HG02610 (cell line): ENCODE data around the gene TBC1D30.

Experiments used
- ATAC-seq: cut with Tn5 transposase; IDR thresholded peaks from one replicate; pipeline ENCODE4 v1.9.1; 2021; ENCODE audit warnings: mild to moderate bottlenecking, moderate library complexity; ENCODE audit not compliant: unreplicated experiment

The TBC1D30 gene

GRCh38 chr12:64858882-64859605, 34.6 kb downstream of the TBC1D30 start:
- ATAC-seq = no peak

GRCh38 chr12:64860446-64860998, 36.1 kb downstream of the TBC1D30 start:
- no peak for ATAC-seq

DNA sequence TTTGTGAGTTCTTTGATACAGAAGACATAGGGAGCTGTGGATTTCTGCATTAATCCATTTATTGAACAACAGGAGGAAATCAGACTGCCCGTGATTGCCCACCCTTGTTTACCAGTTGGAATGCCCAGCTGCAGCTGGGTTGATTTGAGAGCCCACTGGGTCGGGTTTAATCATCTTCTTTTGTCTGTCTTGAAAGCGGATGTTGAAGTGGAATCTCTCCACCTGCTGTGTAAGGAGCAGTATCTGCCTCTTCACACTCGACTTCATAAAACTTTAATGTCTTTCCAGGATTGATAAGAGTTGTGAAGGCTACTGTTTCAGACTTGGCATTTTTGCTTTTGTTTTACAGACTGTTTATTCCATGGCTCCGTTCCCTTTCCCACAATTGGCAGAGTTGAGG, 39.9 kb downstream of the TBC1D30 start:
- no peak for ATAC-seq

- no peak for ATAC-seq
Measured at GRCh38 chr12:64875186-64875585, 50.7 kb downstream of the TBC1D30 start.

DNA sequence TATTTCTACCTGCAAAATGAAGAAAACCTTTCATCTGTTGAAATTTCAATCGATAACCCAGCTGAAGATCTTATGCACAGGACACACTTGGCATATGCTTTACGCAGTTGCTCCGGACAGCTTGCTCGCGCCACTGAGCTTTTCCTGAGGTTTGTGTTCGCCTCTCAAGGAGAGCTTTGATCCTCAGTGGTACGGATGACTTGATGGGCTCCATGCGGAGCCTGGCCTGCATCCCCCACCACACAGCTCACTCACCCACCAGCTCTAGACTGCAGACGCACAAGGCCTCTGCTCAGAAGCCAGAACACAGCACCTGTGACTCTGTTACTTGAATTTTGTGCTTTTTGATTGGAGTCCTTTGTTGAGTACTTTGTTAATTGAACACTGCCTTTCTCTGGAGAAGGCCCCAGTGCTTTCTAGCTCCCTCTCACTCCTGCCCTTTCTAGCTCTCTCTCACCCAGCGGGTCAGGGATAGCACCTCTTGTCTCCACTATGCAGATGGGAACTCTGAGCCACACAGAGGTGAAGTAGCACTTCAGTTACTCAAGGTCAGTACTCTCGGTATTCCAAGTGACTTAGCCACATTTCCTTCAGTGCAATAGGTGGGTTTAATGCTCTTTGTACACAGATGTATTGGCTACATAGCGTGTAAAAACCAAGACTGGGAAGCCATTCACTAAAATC, 52.1 kb downstream of the TBC1D30 start:
- ATAC-seq = peak; percentile 10

GRCh38 chr12:64877363-64878004, 53.0 kb downstream of the TBC1D30 start:
- peak; percentile 88 for ATAC-seq

DNA sequence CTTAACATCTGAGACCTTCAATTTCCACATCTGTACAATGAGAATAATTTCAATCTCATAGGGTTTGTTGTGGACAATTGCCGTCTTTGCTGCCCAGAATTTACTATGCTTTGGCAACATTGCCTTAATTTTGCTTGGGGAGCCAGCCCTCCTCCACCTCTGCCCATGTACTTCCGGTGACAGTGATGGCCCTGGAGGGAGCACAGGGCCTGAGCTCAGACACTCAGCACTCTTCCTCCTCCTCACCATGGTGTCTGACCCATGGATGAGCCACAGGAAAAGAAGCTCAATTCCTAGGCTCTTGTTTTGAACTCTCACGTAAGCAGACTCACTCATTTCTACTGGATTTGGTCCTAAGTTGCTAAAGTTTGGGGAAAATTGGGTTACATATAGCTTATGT, 58.2 kb downstream of the TBC1D30 start:
- no peak for ATAC-seq

- ATAC-seq = peak; percentile 74
Measured at GRCh38 chr12:64883264-64884163, 59.1 kb downstream of the TBC1D30 start.

DNA sequence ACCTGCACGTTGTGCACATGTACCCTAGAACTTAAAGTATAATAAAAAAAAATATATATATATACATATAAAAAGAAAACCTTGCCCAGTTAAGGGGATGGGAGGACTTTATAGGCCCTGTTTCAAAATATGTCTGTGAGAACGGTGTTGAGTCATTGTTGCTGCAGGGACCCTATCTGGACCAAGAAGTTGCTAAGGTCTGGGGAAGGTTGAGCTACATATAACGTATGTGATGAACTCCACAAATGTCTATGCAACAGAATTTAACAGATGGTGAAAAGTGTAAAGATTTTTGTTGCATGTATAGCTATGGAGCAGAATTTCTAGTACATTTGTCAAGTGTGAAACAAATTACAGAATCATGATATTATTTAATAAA, 59.7 kb downstream of the TBC1D30 start:
- ATAC-seq = no peak

DNA sequence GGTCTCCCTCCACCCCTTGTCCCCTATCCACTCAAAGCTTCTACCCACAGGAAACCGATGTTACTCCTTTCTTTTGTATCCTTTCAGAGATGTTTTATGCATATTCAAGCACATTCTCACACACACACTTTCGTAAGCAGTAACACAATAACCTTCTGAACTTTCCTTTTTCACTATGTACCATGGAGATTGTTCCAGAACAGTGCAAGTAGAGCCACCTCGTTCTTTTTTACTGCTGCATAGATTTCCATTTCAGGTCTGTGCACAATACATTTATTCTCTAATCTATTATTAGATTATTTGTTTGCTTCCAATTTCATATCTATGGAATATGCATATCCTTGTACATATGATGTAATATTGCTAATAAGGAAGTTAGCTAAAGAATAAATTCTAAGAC, 60.3 kb downstream of the TBC1D30 start:
- no peak for ATAC-seq

GRCh38 chr12:64889434-64890216, 65.2 kb downstream of the TBC1D30 start:
- no peak for ATAC-seq

DNA sequence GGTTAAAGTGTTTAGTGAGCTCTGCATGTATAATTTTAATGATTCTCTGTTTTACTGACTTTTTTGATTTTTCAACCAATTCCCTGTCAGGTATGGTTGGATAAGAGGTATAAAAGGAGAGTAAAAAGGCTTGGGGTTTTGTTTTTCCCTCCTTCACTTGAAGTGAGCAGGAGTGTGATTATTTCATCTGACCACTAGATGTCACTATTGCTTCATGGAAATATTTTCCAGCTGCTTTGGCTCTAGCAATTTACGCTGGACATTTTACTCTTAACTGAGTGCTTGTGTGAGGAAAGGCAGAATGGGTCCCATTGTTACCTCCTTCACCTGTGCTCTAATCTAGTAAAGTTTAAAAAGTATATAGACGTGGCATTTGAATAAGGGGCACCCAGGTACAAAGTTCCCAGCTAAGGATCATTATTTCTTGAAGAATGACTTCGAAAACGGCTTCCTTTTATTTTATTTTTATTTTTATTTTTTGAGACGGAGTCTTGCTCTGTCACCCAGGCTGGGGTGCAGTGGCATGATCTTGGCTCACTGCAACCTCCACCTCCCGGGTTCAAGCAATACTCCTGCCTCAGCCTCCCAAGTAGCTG, 66.5 kb downstream of the TBC1D30 start:
- no peak for ATAC-seq

- ATAC-seq = no peak
Measured at GRCh38 chr12:64891629-64892028, 67.2 kb downstream of the TBC1D30 start.

DNA sequence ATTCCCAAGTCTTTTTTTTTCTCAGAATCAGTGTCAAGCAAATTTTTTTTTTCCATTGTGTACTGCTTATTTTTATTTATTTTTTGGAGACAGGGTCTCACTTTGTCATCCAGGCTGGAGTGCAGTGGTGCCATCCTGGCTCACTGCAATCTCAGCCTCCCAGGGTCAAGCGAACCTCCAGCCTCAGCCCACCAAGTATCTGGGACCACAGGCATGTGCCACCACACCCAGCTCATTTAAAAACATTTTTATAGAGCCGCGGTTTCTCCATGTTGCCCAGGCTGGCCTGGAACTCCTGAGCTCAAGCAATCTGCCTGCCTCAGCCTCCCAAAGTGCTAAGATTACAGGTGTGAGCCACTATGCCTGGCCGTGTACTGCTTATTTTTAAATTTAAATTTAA, 68.1 kb downstream of the TBC1D30 start:
- ATAC-seq = no peak

- no peak for ATAC-seq
Measured at GRCh38 chr12:64893961-64894360, 69.5 kb downstream of the TBC1D30 start.

DNA sequence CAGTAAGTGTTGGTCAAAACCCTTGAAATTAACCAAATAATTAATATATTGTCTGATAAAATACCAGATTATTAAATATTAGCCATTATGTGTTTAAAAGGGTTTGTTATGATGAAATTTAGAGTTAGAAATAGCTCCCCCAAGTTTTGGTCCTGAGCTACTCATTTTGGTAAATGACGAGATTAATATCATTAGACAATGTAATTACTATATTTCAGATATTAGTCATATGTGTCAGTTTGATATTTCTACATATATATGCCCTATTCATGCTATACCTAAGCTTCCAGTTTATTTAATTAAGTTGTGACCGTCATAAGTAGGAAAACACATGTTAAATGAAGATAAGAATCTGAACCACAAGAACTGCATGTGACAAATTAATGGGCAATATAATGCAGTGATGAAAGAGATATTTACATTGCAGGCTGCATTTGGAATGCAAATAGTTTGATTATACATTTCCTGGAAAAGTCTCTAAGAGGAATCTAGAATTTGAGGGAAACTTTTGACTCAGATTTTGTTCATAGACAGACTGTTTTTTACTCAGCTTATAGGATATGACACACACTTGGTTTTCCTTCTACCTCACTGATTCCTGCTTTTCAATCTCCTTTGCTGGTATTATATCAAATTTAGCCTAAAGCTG, 70.5 kb downstream of the TBC1D30 start:
- no peak for ATAC-seq

GRCh38 chr12:64895526-64895925, 71.1 kb downstream of the TBC1D30 start:
- no peak for ATAC-seq

GRCh38 chr12:64900540-64900939, 76.1 kb downstream of the TBC1D30 start:
- no peak for ATAC-seq

- no peak for ATAC-seq
Measured at GRCh38 chr12:64903479-64904152, 79.2 kb downstream of the TBC1D30 start.
